A549 (cell line): ENCODE results near the gene C19orf73. TPM values are rescaled to one million over a fixed set of nuclear protein-coding genes. Genes with fewer than 3 reads are reported as not detected.

Experiments used
- ATAC-seq, 2 experiments: fragments of 200-7000 bp in 1 of 2; fragments of >200 bp in 1 of 2; cut with Nextera tagmentation in 1 of 2; cut with Tn5 transposase in 1 of 2; 3 replicates each; pipeline versions ENCODE4 v1.8.0 to v1.9.1; 2018 to 2020; ENCODE audit warnings: mild to moderate bottlenecking in 1 of 2, moderate library complexity in 1 of 2
- CTCF ChIA-PET: fragments of 300-600 bp; sonication (Branson Sonifier 250); formaldehyde crosslinking; extraction: SDS; loops from one replicate; lab custom pipeline; 2021; ENCODE audit warnings: antibody characterized with exemption, inconsistent platforms; lab: Yijun Ruan, JAX
- POLR2A ChIA-PET: fragments of 350-600 bp; formaldehyde crosslinking; extraction: SDS; loops from one replicate; lab custom pipeline; 2021; ENCODE audit warnings: antibody characterized with exemption, inconsistent platforms; lab: Yijun Ruan, JAX
- DNase-seq, 2 experiments: peaks; one replicate each; pipeline versions ENCODE4 v3.0.0 to v3.0.0-alpha.2; 2011 to 2016; ENCODE audit warnings: low read depth in 1 of 2, low spot score in 1 of 2
- FAIRE-seq: peaks from 2 replicates; lab custom pipeline; 2011; peaks lifted over from hg19 to GRCh38; lab: Jason Lieb, UNC
- H3K27ac ChIP-seq, 2 experiments: fragments of >200 bp; sonication (Bioruptor Twin); formaldehyde crosslinking; 3 replicates each; pipeline ENCODE4 v1.5.1; 2016 to 2017
- H3K4me1 ChIP-seq: fragments of >200 bp; sonication (Bioruptor Twin); formaldehyde crosslinking; 3 replicates; pipeline ENCODE4 v1.6.1; 2016
- H3K4me2 ChIP-seq: fragments of >200 bp; sonication (Bioruptor Twin); formaldehyde crosslinking; 3 replicates; pipeline ENCODE4 v1.6.1; 2016
- H3K4me3 ChIP-seq: fragments of >200 bp; sonication (Bioruptor Twin); formaldehyde crosslinking; 3 replicates; pipeline ENCODE4 v1.5.1; 2016
- H3K9me3 ChIP-seq: fragments of >200 bp; sonication (Bioruptor Twin); formaldehyde crosslinking; 3 replicates; pipeline ENCODE4 v1.6.1; 2016
- CBX8 ChIP-seq: fragments of 200-600 bp; sonication (generic); IDR thresholded peaks from 2 replicates; pipeline ENCODE4 v1.6.1; 2016
- CEBPB ChIP-seq, 2 experiments: fragments of >200 bp in 1 of 2; sonication (Bioruptor Twin) in 1 of 2; formaldehyde crosslinking in 1 of 2; IDR thresholded peaks; 2 replicates each; pipeline ENCODE4 v1.6.1; 2012 to 2016
- CHD4 ChIP-seq: fragments of 200-600 bp; sonication (generic); IDR thresholded peaks from 2 replicates; pipeline ENCODE4 v1.6.1; 2016; ENCODE audit warnings: antibody characterized with exemption, mild to moderate bottlenecking, borderline replicate concordance
- E2F6 ChIP-seq: IDR thresholded peaks from 2 replicates; pipeline ENCODE4 v1.6.1; 2012; ENCODE audit warnings: low read depth, borderline replicate concordance
- EHMT2 ChIP-seq: fragments of 200-600 bp; sonication (generic); IDR thresholded peaks from 2 replicates; pipeline ENCODE4 v1.6.1; 2016; ENCODE audit warnings: antibody characterized with exemption, low read depth, mild to moderate bottlenecking, moderate library complexity
- EP300 ChIP-seq, 2 experiments: fragments of >200 bp; sonication (Bioruptor Twin); formaldehyde crosslinking; IDR thresholded peaks; 2 replicates in 1 of 2; 3 replicates in 1 of 2; pipeline ENCODE4 v1.6.1; 2016 to 2017
- FOSL2 ChIP-seq, 2 experiments: fragments of 450-650 bp in 1 of 2; fragments of >200 bp in 1 of 2; sonication (Bioruptor Twin) in 1 of 2; formaldehyde crosslinking; IDR thresholded peaks; 2 replicates each; pipeline versions ENCODE4 v1.5.0 to v1.6.1; 2016 to 2020; ENCODE audit warnings: mild to moderate bottlenecking in 1 of 2, moderate library complexity in 1 of 2
- FOXS1 ChIP-seq: fragments of 250-450 bp; sonication (Bioruptor Pico); IDR thresholded peaks from 2 replicates; pipeline ENCODE4 v1.5.0; 2020; ENCODE audit warnings: mild to moderate bottlenecking, moderate library complexity
- GATA3 ChIP-seq: IDR thresholded peaks from 2 replicates; pipeline ENCODE4 v1.6.1; 2012; ENCODE audit warnings: borderline replicate concordance
- HDAC2 ChIP-seq: fragments of 200-600 bp; sonication (generic); IDR thresholded peaks from 2 replicates; pipeline ENCODE4 v1.6.1; 2016
- HES2 ChIP-seq: fragments of >200 bp; sonication (Bioruptor Twin); formaldehyde crosslinking; IDR thresholded peaks from 2 replicates; pipeline ENCODE4 v1.6.1; 2016
- HEYL ChIP-seq: fragments of 250-450 bp; sonication (Bioruptor Pico); IDR thresholded peaks from 2 replicates; pipeline ENCODE4 v1.8.0; 2021; ENCODE audit warnings: mild to moderate bottlenecking, moderate library complexity
- HMGXB4 ChIP-seq: fragments of 250-450 bp; sonication (Bioruptor Pico); IDR thresholded peaks from 2 replicates; pipeline ENCODE4 v1.5.0; 2021; ENCODE audit warnings: mild to moderate bottlenecking, moderate library complexity, borderline replicate concordance
- HOXA7 ChIP-seq: fragments of 250-450 bp; sonication (Bioruptor Pico); IDR thresholded peaks from 2 replicates; pipeline ENCODE4 v1.5.0; 2020; ENCODE audit warnings: mild to moderate bottlenecking, moderate library complexity
- HOXB13 ChIP-seq: fragments of 250-450 bp; sonication (Bioruptor Pico); IDR thresholded peaks from 2 replicates; pipeline ENCODE4 v1.5.0; 2020; ENCODE audit warnings: low read depth, mild to moderate bottlenecking, moderate library complexity
- HOXB5 ChIP-seq: fragments of 250-450 bp; sonication (Bioruptor Pico); IDR thresholded peaks from 2 replicates; pipeline ENCODE4 v1.5.0; 2020; ENCODE audit warnings: mild to moderate bottlenecking, moderate library complexity
- JUN ChIP-seq, 2 experiments: fragments of >200 bp; sonication (Bioruptor Twin); formaldehyde crosslinking; IDR thresholded peaks; 2 replicates in 1 of 2; 3 replicates in 1 of 2; pipeline ENCODE4 v1.6.1; 2016 to 2017
- JUNB ChIP-seq: fragments of >200 bp; sonication (Bioruptor Twin); formaldehyde crosslinking; IDR thresholded peaks from 2 replicates; pipeline ENCODE4 v1.6.1; 2016
- MAX ChIP-seq: IDR thresholded peaks from 2 replicates; pipeline ENCODE4 v1.6.1; 2012
- MYC ChIP-seq: IDR thresholded peaks from 2 replicates; pipeline ENCODE4 v1.6.1; 2012; ENCODE audit warnings: mild to moderate bottlenecking, inconsistent platforms, low read length, improper control_type of control experiment, borderline replicate concordance
- NFE2L2 ChIP-seq: fragments of 150-350 bp; conservative IDR thresholded peaks from 2 replicates; pipeline ENCODE4 v1.6.1; 2014; ENCODE audit warnings: low read length
- NPAS2 ChIP-seq: fragments of 250-450 bp; sonication (Bioruptor Pico); IDR thresholded peaks from 2 replicates; pipeline ENCODE4 v1.8.0; 2022; ENCODE audit warnings: mild to moderate bottlenecking, moderate library complexity, borderline replicate concordance
- PHF8 ChIP-seq: fragments of 200-600 bp; sonication (generic); IDR thresholded peaks from 2 replicates; pipeline ENCODE4 v1.6.1; 2016; ENCODE audit warnings: low read depth, mild to moderate bottlenecking, antibody characterized with exemption, moderate library complexity, borderline replicate concordance
- POLR2A ChIP-seq: IDR thresholded peaks from 2 replicates; pipeline ENCODE4 v1.6.1; 2012; ENCODE audit warnings: mild to moderate bottlenecking, low read length
- POLR2AphosphoS2 ChIP-seq: conservative IDR thresholded peaks from 2 replicates; pipeline ENCODE4 v1.6.1; 2012; ENCODE audit warnings: low read length, improper control_type of control experiment, inconsistent platforms
- RCOR1 ChIP-seq: fragments of 150-350 bp; IDR thresholded peaks from 2 replicates; pipeline ENCODE4 v1.6.1; 2014; ENCODE audit warnings: antibody characterized with exemption, low read length, low read depth
- REST ChIP-seq: fragments of 200-600 bp; sonication (generic); IDR thresholded peaks from 2 replicates; pipeline ENCODE4 v1.6.1; 2016; ENCODE audit warnings: antibody characterized with exemption, mild to moderate bottlenecking, moderate library complexity
- RFX5 ChIP-seq: fragments of 450-650 bp; IDR thresholded peaks from 2 replicates; pipeline ENCODE4 v1.7.1; 2014; ENCODE audit warnings: antibody characterized with exemption, mild to moderate bottlenecking, moderate library complexity
- SREBF2 ChIP-seq: fragments of 450-650 bp; IDR thresholded peaks from 2 replicates; pipeline ENCODE4 v1.6.1; 2014; ENCODE audit warnings: mild to moderate bottlenecking, moderate library complexity
- TP53 ChIP-seq: fragments of 250-450 bp; sonication (Bioruptor Pico); IDR thresholded peaks from 2 replicates; pipeline ENCODE4 v1.5.0; 2021; ENCODE audit warnings: mild to moderate bottlenecking, moderate library complexity
- USF2 ChIP-seq: fragments of 450-650 bp; IDR thresholded peaks from 2 replicates; pipeline ENCODE4 v1.6.1; 2014; ENCODE audit warnings: antibody characterized with exemption
- ZC3H11A ChIP-seq: fragments of 450-650 bp; IDR thresholded peaks from 2 replicates; pipeline ENCODE4 v1.6.1; 2014; ENCODE audit warnings: antibody characterized with exemption, mild to moderate bottlenecking
- WGBS: methylation state at CpG from one replicate; pipeline ENCODE4 v1.1.6; 2017; ENCODE audit errors: missing lambda C conversion rate; 5-methylcytosine and 5-hydroxymethylcytosine counted together
- polyA plus RNA-seq, 4 experiments: library from polyadenylated mRNA; depleted of rRNA in 3 of 4; stranded (reverse); fragments of >200 nt; fragmentation: RNase III in 1 of 4; extraction: RNeasy Plus Mini Kit Qiagen cat#74134 plus additional on column Dnase treatment in 1 of 4; gene quantifications; 2 replicates in 3 of 4; 3 replicates in 1 of 4; pipeline ENCODE4 v1.2.3, GENCODE V29; 2011 to 2017

The C19orf73 gene
- polyA plus RNA-seq, 2 of the 4 experiments (the other 2 are of a cell fraction): 1.8 to 2.2 TPM

GRCh38 chr19:49152119-49152550 lies 33.2 kb upstream of the C19orf73 start (continued):
- TF ChIP-seq HOXB13 (no peak), HOXA7 (no peak)

- ChIA-PET POLR2A (interaction anchor here (2.7 kb wide), 1 partner anchor 24 kb away, joined by 14 read pairs; no protein-coding TSS in a partner anchor), CTCF (interaction anchor here (0.7 to 15.0 kb wide), 10 partner anchors 9 to 152 kb away, joined by 3 to 298 read pairs (median 6); partner anchors contain the start of genes LIN7B and PPFIA3)
- H3K27ac ChIP-seq: no peak overlapping the region; a peak in 1 of 6 replicates
- H3K4me2 ChIP-seq: peak overlapping the region; percentile 100
- H3K4me1 ChIP-seq: peaks cover 20% of the 10 kb centered on the region
- no peak overlapping the region; the same call in 2 of the 3 replicates for H3K4me3 ChIP-seq
- DNase-seq (peak; percentile 87 to 91), ATAC-seq (peak; percentile 22 to 46; a peak in 4 of 6 replicates), FAIRE-seq (no peak)
- 27% methylated on average over 41 of the region's 45 CpGs for WGBS
- no peaks in the 10 kb centered on the region for H3K9me3 ChIP-seq
- TF ChIP-seq FOXS1 (CRISPR knock-in tag): no peak
- TF ChIP-seq GATA3: 0 out of 2 replicates have a peak, but pooled peaks have one; percentile 1
- no peak for TF ChIP-seq CEBPB (IDR thresholded peaks at IDR 0.05)
- TF ChIP-seq EHMT2: no peak
- no peak for TF ChIP-seq RCOR1
- no peak for TF ChIP-seq CBX8
- no peak for TF ChIP-seq ZC3H11A
- 0 out of 2 replicates have a peak, but pooled peaks have one; percentile 47 for TF ChIP-seq MYC
- TF ChIP-seq HMGXB4: no peak
- 0 out of 2 replicates have a peak, but pooled peaks have one; percentile 22 for TF ChIP-seq HDAC2
- no peak for TF ChIP-seq HOXB5
- TF ChIP-seq E2F6: peak; percentile 95
- TF ChIP-seq JUNB: no peak
- no peak for TF ChIP-seq PHF8
- no peak for TF ChIP-seq POLR2A
- TF ChIP-seq MAX: peak; percentile 98
- TF ChIP-seq TP53 (CRISPR knock-in tag): no peak
- no peak for TF ChIP-seq REST
- peak; percentile 78 for TF ChIP-seq USF2
- TF ChIP-seq CHD4: peak; percentile 79; the same call in 1 of the 2 replicates
- no peak for TF ChIP-seq POLR2AphosphoS2
- no peak for TF ChIP-seq NFE2L2
- TF ChIP-seq EP300 (IDR thresholded peaks at IDR 0.05): no peak
- no peak for TF ChIP-seq RFX5
- no peak for TF ChIP-seq HEYL (CRISPR knock-in tag)
- no peak for TF ChIP-seq NPAS2 (CRISPR knock-in tag)
- no peak for TF ChIP-seq HOXB13
- no peak for TF ChIP-seq FOSL2 (IDR thresholded peaks at IDR 0.05)
- no peak for TF ChIP-seq FOSL2 (CRISPR knock-in tag; IDR thresholded peaks at IDR 0.05)
- no peak for TF ChIP-seq SREBF2
- no peak for TF ChIP-seq HES2
- TF ChIP-seq JUN (IDR thresholded peaks at IDR 0.05): no peak
Measured at GRCh38 chr19:49151267-49152118, 32.5 kb upstream of the C19orf73 start.
